Testis (tissue), 2 donors: ENCODE data around the gene PPP1R13B.

Experiments used
- POLR2A ChIP-seq: fragments of 450-650 bp; IDR thresholded peaks from one replicate; pipeline ENCODE4 v1.6.1; 2017; ENCODE audit warnings: antibody characterized with exemption, mild to moderate bottlenecking, moderate library complexity
- TF ChIP-seq, protein P1 (sequence below), 3 experiments: fragments of 450-650 bp in 2 of 3; fragments of 200-600 bp in 1 of 3; sonication (generic) in 1 of 3; IDR thresholded peaks; one replicate each; pipeline ENCODE4 v1.5.1; 2016 to 2019; ENCODE audit warnings: antibody characterized with exemption in 3 of 3, mild to moderate bottlenecking in 2 of 3, moderate library complexity in 1 of 3

DNA sequence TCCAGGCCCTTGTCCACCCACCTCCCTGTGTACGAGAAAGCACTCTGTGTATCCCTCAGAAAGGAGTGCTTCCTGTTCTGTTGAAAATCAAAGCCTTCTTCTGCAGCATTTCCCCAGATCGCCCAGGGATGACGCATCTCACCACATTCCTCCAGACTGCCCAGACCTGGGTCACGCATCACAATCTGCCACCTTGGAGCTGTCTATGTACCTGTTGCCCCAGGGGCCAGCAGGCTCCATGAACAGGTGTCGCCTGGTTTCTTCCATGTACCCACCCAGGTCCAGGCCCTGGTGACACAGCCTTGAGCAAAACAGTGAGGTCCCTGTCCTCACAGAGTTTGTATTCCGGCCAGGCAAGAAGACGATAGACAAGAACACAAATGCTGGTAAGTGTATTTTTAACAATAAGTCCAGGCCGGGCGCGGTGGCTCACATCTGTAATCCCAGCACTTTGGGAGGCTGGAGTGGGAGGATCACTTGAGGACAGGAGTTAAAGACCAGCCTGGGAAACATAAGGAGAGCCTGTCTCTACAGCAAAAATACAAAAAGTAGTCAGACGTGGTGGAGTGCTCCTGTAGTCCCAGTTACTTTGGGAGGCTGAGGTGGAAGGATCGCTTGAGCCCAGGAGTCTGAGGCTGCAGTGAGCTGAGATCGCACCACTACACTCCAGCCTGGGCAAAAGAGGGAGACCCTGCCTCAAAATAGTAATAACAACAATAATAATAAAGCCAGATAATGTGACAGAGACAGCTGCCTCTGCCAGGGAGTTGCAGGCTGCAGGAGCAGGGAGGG lies 6.8 kb upstream of the PPP1R13B start:
- TF ChIP-seq POLR2A = no peak
- TF ChIP-seq, protein P1, sequence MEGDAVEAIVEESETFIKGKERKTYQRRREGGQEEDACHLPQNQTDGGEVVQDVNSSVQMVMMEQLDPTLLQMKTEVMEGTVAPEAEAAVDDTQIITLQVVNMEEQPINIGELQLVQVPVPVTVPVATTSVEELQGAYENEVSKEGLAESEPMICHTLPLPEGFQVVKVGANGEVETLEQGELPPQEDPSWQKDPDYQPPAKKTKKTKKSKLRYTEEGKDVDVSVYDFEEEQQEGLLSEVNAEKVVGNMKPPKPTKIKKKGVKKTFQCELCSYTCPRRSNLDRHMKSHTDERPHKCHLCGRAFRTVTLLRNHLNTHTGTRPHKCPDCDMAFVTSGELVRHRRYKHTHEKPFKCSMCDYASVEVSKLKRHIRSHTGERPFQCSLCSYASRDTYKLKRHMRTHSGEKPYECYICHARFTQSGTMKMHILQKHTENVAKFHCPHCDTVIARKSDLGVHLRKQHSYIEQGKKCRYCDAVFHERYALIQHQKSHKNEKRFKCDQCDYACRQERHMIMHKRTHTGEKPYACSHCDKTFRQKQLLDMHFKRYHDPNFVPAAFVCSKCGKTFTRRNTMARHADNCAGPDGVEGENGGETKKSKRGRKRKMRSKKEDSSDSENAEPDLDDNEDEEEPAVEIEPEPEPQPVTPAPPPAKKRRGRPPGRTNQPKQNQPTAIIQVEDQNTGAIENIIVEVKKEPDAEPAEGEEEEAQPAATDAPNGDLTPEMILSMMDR (IDR thresholded peaks at IDR 0.05) = no peak
